GM12872 (cell line): ENCODE results near the gene MAMLD1.

Source experiments
- CTCF ChIP-seq: IDR thresholded peaks from 3 replicates; pipeline ENCODE4 v1.5.1; 2011; ENCODE audit warnings: low read depth, mild to moderate bottlenecking, low read length, moderate library complexity; ENCODE audit not compliant: insufficient read depth

The MAMLD1 gene

GRCh38 chrX:150362599-150363481 lies at the start of gene MAMLD1:
Gene MAMLD1, plus strand, starts transcription at chrX:150363317. Its CDS starts 82,200 bp downstream, at chrX:150445517.
- no peak for TF ChIP-seq CTCF

GRCh38 chrX:150313514-150313913 lies 49.6 kb upstream of the MAMLD1 start:
- TF ChIP-seq CTCF, result no peak

GRCh38 chrX:150314186-150314585 lies 48.9 kb upstream of the MAMLD1 start:
- TF ChIP-seq CTCF, result no peak

GRCh38 chrX:150316564-150316963 lies 46.6 kb upstream of the MAMLD1 start:
- no peak for TF ChIP-seq CTCF

GRCh38 chrX:150323020-150323419 lies 40.1 kb upstream of the MAMLD1 start:
- TF ChIP-seq CTCF, result no peak

- no peak for TF ChIP-seq CTCF
Measured at GRCh38 chrX:150324035-150324728, 38.9 kb upstream of the MAMLD1 start.

GRCh38 chrX:150324919-150325318 lies 38.2 kb upstream of the MAMLD1 start:
- no peak for TF ChIP-seq CTCF
